T-helper 1 cell (primary cell): ENCODE results near the gene CYP2W1.
"Not testable (repeated sequence)": the region's sequence is repeated elsewhere in the genome, so short reads cannot be mapped to it uniquely, and the experiment has no call there.

ENCODE experiments used
- DNase-seq, 5 donors: peaks; one replicate each; pipeline ENCODE4 v3.0.0-alpha.2; 2012 to 2020
- total RNA-seq, 4 donors: gene quantifications; one replicate each; lab custom pipeline; 2026; lab: John Stamatoyannopoulos, UW

The CYP2W1 gene
- 0 reads per million in 4 donors for total RNA-seq

- DNase-seq = no peak
Measured at GRCh38 chr7:983004-983615, at the start of gene CYP2W1. Gene CYP2W1, plus strand, starts transcription at chr7:983181. Its CDS starts 31 bp downstream, at chr7:983212.

GRCh38 chr7:934469-935163, 48.4 kb upstream of the CYP2W1 start:
- no peak for DNase-seq

GRCh38 chr7:935164-935873, 47.7 kb upstream of the CYP2W1 start:
- no peak for DNase-seq

GRCh38 chr7:935874-936385, 47.1 kb upstream of the CYP2W1 start:
- DNase-seq = no peak

GRCh38 chr7:936386-937054, 46.5 kb upstream of the CYP2W1 start:
- peak in 1 of 5 donors; percentile 61 for DNase-seq

GRCh38 chr7:937856-938484, 45.0 kb upstream of the CYP2W1 start:
- DNase-seq = no peak

- DNase-seq = no peak
Measured at GRCh38 chr7:938546-939185, 44.3 kb upstream of the CYP2W1 start.

- no peak for DNase-seq
Measured at GRCh38 chr7:939843-940242, 43.1 kb upstream of the CYP2W1 start.

- no peak for DNase-seq
Measured at GRCh38 chr7:940599-941408, 42.2 kb upstream of the CYP2W1 start.

GRCh38 chr7:943793-944192, 39.2 kb upstream of the CYP2W1 start:
- DNase-seq = not testable (repeated sequence)

- DNase-seq = no peak
Measured at GRCh38 chr7:944744-945143, 38.2 kb upstream of the CYP2W1 start.

GRCh38 chr7:945147-945555, 37.8 kb upstream of the CYP2W1 start:
- DNase-seq = no peak

GRCh38 chr7:945556-946255, 37.3 kb upstream of the CYP2W1 start:
- DNase-seq = peak in 1 of 5 donors; percentile 12

- no peak for DNase-seq
Measured at GRCh38 chr7:946256-946996, 36.6 kb upstream of the CYP2W1 start.

- no peak for DNase-seq
Measured at GRCh38 chr7:947391-948210, 35.4 kb upstream of the CYP2W1 start.

GRCh38 chr7:949021-949934, 33.7 kb upstream of the CYP2W1 start:
- DNase-seq = no peak

- DNase-seq = no peak
Measured at GRCh38 chr7:951881-952547, 31.0 kb upstream of the CYP2W1 start.
